ENCODE data around the gene PRSS37. TPM values are rescaled to one million over a fixed set of nuclear protein-coding genes. Genes with fewer than 3 reads are reported as not detected.

Gene PRSS37
- total RNA-seq, 1 experiment from 2014 or later, result not detected

DNA sequence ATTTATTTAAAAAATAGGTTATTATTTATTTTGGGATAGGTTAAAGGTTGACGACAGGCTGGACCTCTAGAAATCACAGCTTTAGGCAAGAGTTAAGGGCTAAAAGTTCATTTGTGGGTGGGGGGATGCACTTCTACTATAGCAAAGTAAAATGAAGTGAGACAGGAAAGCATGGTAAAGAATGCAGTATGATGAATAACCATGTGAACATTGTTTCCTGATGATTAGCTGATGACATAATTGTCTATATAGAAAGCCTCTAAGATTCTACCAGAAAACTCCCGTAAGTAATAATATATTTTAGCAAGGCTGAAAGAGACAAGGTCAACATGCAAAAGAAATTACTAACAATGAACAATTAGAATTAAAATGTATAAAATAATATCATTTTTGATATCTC, 25.7 kb upstream of the PRSS37 start:
- Histone ChIP-seq H2BK20ac (ENCODE audit: low read depth, low read length, poor library complexity, severe bottlenecking) (no peak overlapping the region), H3K9ac (ENCODE audit: extremely low read depth, insufficient read length, low read length) (no peak overlapping the region), H3K27me3 (ENCODE audit: insufficient read depth, low read length) (no peaks in the 10 kb centered on the region), H4K91ac (ENCODE audit: insufficient read length, low read depth, low read length) (no peak overlapping the region), H2AFZ (ENCODE audit: low read length) (no peak overlapping the region), H3K9me3 (ENCODE audit: control insufficient read depth, low read depth, low read length) (no peaks in the 10 kb centered on the region), H2BK15ac (ENCODE audit: low read depth, low read length) (no peak overlapping the region), H2BK120ac (ENCODE audit: low read depth, low read length, poor library complexity, severe bottlenecking) (no peak overlapping the region), H3K79me1 (ENCODE audit: insufficient read depth, low read depth, low read length, poor library complexity, severe bottlenecking) (no peaks in the 10 kb centered on the region), H2BK5ac (ENCODE audit: insufficient read length, low read length) (no peak overlapping the region), H3K4ac (ENCODE audit: low read depth, low read length) (no peak overlapping the region), H3K79me2 (ENCODE audit: insufficient read depth, low read length) (no peaks in the 10 kb centered on the region), H3K4me1 (ENCODE audit: insufficient read depth, low read length) (no peaks in the 10 kb centered on the region), H4K5ac (ENCODE audit: insufficient read length, low read depth, low read length) (no peak overlapping the region), H3K14ac (ENCODE audit: insufficient read depth, low read length) (no peak overlapping the region), H3T11ph (ENCODE audit: low read length) (no peak overlapping the region), H4K8ac (replicated peaks; ENCODE audit: insufficient read length, low read depth, low read length) (no peak overlapping the region), H3K23ac (ENCODE audit: insufficient read length, low read depth, low read length) (no peak overlapping the region), H3K56ac (ENCODE audit: insufficient read length, low read depth, low read length) (no peak overlapping the region), H2AK5ac (ENCODE audit: insufficient read length, low read length) (no peak overlapping the region), H3K18ac (ENCODE audit: insufficient read length, low read depth, low read length) (no peak overlapping the region), H3K27ac (ENCODE audit: insufficient read length, low read depth, low read length) (no peak overlapping the region), H2BK12ac (ENCODE audit: insufficient read length, low read depth, low read length) (no peak overlapping the region), H3K4me2 (ENCODE audit: insufficient read depth, insufficient read length, low read length) (no peak overlapping the region), H4K20me1 (ENCODE audit: control insufficient read depth, insufficient read depth, insufficient read length) (no peaks in the 10 kb centered on the region), H3K23me2 (ENCODE audit: insufficient read length, low read depth, low read length, poor library complexity, severe bottlenecking) (no peaks in the 10 kb centered on the region)
- WGBS (ENCODE audit: extremely low coverage, insufficient read length, low lambda C conversion rate), result no CpG with 5 or more reads among the region's 2 CpGs
- Mint-ChIP-seq H3K4me1 (no peaks in the 10 kb centered on the region), H3K4me3 (no peak overlapping the region), H3K36me3 (ENCODE audit: insufficient read depth in 1 of 3, low read depth in 3 of 3) (no peaks in the 10 kb centered on the region), H3K27ac (no peak overlapping the region), H3K27me3 (ENCODE audit: low read depth) (peaks cover 5% of the 10 kb centered on the region; the same call in 1 of the 2 replicates), H3K9me3 (peaks cover 0 to 7% of the 10 kb centered on the region in 2 experiments; a peak in 2 of 5 replicates)
- DNase-seq, result no peak
- TF ChIP-seq, protein P1, sequence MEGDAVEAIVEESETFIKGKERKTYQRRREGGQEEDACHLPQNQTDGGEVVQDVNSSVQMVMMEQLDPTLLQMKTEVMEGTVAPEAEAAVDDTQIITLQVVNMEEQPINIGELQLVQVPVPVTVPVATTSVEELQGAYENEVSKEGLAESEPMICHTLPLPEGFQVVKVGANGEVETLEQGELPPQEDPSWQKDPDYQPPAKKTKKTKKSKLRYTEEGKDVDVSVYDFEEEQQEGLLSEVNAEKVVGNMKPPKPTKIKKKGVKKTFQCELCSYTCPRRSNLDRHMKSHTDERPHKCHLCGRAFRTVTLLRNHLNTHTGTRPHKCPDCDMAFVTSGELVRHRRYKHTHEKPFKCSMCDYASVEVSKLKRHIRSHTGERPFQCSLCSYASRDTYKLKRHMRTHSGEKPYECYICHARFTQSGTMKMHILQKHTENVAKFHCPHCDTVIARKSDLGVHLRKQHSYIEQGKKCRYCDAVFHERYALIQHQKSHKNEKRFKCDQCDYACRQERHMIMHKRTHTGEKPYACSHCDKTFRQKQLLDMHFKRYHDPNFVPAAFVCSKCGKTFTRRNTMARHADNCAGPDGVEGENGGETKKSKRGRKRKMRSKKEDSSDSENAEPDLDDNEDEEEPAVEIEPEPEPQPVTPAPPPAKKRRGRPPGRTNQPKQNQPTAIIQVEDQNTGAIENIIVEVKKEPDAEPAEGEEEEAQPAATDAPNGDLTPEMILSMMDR (conservative IDR thresholded peaks at IDR 0.05), result no peak

Data from H9 (cell line).